NCI-H146 treated with DMSO at 0.1 percent for 48 hours (cell line): ENCODE results near the gene KCNIP1.

ENCODE experiments used
- DNase-seq: peaks from one replicate; lab custom pipeline; 2025; ENCODE audit not compliant: unreplicated experiment; lab: John Stamatoyannopoulos, UW

KCNIP1 gene

DNA sequence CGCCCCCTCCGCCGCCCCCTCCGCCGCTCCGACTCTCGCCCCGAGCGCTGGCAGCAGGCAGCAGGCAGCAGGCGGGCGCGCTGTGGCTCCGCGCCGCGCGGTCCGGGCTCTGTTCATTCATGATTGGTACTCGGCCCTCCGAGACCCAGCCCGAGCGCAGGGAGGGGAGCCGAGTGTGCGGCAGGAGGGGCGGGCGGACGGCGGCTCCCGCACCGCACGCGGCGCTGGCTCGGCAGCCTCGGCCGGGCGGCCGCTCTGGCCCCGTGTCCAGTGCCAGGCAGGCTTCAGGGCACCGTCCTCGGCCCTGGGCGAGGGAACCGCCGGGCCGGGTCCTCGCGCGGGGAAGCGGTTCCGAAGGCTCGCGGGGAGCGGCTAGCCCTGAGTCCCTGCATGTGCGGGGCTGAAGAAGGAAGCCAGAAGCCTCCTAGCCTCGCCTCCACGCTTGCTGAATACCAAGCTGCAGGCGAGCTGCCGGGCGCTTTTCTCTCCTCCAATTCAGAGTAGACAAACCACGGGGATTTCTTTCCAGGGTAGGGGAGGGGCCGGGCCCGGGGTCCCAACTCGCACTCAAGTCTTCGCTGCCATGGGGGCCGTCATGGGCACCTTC is at the start of gene KCNIP1:
TSS of gene KCNIP1 (plus strand) at position 31 of the 607 bp plus-strand sequence.
- DNase-seq, result no peak

DNA sequence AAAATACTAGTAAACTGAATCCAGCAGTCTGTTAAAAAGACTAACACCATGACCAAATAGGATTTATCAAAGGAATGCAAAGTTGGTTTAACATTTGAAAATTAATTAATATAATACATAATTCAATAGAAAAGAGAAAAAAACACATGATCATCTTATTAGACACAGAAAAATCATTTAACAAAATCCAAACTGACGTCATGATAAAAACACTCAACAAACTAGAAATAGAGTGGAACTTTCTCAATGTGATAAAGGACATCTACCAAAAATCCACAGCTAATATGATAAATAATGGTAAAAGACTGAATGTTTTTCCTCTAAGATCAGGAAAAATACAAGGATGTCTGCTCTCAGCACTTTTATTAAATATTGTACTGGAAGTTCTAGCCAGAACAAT is 40.4 kb upstream of the KCNIP1 start:
- DNase-seq, result no peak

DNA sequence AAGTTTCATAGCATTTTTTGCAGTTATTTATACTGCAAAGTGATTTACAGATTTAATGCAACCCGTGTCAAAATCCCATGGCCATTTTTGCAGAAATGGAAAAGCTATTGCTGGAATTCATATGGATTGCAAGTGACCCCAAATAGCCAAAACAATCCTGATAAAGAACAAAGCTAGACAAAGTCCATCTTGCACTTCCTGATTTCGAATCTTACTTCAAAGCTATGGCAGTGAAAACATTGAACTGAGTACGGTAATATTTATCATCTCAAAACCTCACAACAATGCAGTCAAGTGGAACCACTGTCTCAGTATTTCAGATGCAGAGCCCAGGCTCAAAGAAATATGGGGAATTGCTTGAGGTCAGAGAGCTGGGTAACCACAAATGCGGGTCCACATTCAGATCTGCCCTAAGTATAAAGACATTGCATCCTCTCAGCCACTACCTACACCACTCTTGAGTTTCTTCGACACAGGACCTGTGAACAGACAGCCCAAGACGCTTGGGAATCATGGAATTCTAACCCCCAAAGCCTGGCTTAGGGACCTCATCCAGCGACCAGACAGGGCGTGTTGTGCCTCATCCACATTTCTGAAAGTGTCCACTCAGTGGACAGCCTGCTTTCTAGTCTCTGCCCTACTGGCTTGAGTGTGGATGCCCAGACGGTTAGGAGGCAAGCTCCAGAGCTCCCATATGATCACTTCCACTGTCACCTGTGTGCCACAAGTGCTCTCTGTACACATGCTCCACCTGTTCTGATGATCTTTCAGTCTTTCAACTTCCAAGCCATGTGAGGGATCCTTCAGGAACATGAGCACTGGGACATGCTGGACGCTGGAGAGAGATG is 39.3 kb upstream of the KCNIP1 start:
- no peak for DNase-seq

DNA sequence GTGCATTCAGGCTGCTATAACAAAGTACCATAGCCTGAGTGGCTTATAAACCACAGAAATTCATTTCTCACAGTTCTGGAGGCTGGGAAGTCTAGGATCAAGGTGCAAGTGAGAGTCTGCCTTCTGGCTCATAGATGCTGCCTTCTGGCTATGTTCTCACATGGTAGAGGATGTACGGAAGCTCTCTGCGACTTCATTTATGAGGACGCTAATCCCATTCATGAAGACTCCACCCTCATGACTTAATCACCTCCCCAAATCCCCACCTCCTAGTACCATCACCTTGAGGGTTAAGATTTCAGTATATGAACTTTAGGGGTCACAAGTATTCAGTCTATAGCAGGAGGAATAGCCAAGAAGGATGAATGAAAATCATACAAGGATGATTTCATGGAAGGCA is 37.3 kb upstream of the KCNIP1 start:
- no peak for DNase-seq

DNA sequence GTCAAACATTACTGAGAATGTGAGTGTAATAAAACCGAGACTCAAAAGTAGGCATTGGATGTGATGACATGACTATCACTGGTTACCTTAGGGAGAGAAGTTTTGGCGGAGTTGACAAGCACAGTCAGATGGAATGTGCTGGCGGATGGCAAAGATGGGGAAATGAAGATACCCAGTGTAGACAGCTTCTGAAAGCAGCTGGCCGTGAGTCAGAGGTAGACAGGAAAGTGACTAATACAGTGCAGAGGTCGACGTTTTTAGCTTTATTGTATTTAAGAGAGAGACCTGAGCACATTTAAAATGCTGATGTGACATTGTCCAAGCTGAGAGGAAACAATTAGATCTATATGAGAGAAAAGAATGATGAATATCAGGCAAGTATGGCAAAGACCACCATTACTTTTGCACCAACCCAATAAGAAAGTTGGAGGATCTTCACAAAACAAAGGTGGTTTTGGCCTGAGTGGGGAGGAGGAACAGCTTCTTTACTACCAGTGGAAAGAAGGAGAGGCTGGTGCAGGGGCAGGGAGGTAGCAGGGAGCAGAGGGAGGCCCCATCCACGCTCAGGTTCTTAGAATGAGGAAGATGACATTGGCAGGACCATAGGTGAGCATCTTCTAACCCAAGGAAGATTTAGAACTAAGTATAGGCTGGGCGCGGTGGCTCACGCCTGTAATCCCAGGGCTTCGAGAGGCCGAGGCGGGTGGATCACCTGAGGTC is 36.7 kb upstream of the KCNIP1 start:
- no peak for DNase-seq

DNA sequence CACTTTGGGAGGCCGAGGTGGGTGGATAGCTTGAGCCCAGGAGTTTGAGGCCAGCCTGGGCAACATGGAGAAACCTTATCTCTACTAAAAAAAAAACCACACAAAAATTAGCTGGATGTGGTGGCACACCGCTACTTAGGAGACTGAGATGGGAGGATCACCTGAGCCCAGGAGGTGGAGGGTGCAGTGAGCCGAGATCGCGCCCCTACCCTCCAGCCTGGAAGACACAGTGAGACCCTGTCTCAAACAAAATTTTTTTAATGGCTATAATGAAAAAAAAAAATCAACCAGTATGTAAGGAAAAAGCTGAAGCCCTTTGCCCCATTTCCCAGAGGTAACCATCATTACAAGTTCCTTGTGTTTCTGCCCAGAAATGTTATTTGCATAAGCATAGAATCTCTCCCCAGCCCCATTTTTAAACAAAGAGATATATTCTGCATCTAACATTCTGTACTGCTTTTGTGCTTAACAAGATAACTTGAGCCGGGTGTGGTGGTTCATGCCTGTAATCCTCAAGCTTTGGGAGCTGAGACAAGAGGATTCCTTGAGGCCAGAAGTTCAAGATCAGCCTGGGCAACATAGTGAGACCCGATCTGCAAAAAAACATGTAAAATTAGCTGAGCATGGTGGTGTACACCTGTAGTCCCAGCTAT is 35.1 kb upstream of the KCNIP1 start:
- no peak for DNase-seq

DNA sequence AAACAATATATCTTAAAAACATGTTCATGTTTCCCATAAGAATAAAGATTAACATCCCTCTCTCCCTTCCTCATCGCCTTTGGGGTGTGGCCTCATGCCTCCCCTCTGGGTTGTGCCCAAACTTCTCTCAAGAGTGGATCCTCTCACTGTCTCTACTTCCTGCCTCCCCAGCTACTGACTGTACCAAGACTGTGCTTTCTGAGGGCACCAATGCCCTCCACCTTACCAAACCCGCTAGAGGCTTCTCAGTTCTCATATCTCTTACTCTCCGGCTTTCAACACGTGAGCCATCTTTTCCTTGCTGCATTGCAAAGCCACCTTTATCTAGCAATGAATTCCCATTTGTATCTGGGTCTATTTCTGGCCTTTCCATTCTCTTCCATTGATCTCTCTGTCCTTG is 34.4 kb upstream of the KCNIP1 start:
- DNase-seq, result no peak

DNA sequence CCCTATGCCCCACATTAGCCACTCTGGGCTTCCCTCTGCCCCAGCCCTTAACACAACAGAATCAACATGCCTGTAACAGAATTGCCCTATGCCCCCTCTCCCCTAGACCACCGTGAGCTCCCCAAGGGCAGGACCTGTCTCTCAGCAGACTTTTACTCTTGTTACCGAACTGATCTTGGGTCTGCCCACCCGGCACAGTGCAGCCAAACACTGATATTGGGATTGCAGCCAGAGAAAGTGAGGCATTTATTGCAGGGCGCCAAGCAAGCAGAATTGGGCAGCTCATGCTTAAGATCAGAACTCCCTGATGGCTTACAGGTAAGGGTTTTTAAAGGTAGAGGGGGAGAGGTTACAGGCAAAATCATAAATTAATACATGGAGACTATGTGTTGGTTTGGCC is 33.5 kb upstream of the KCNIP1 start:
- no peak for DNase-seq

DNA sequence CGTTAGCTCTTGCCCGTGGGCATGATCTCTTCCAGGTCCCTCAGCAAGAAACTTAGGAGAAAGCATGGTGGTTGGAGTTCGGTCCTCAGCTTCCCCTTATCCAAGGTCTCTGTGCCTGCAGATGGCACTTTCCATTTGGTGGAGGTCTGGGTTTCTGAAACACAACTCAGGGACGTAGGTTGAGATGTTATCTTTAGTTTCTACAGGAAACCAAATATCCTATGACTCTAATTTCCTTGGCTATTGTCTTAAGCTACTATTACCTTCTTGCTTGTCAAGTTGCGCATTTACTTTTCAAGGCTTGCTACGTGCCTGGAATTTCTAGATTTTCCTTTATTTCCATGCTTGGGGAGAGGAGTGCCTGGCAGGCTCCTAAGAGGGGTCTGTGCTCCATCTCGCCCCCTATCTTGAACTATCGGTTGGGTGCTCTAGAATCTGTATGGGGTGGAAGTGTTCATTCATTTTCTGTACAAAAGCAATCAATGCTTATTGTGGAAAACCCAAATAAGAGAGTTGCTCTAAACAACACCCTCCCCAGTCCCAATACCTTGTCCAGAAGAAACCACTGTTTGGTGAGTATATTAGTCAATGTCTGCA is 32.9 kb upstream of the KCNIP1 start:
- DNase-seq, result no peak

DNA sequence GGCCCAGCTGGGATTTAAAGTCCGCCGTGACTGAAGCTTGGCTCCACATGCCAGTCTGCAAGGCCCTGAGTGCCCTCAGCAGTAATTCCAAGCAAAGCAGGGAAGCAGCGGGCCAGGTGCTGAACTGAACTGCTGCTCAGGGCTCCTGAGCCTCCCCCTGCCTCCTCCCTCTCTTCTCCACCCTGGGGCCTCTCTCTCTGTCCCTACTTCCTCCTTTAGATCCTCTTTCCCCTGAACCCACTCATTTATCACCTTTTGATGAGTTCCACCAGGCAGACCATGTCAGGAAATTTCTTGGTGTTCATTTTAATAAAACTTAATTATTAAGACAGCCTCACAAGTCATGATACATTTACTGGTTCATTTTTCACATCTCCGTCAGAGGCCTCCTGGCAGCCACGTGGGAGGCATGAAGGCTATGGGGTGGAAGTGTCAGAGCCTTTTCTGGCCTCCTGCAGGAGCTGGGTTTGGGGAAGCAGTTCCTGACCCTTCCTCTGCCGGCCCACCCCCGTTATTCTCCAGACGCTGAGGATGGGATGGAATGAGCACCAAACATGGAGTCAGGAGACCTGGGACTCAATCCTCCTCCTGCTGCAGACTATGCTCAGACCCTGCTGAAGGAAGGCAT is 32.2 kb upstream of the KCNIP1 start:
- DNase-seq, result no peak

DNA sequence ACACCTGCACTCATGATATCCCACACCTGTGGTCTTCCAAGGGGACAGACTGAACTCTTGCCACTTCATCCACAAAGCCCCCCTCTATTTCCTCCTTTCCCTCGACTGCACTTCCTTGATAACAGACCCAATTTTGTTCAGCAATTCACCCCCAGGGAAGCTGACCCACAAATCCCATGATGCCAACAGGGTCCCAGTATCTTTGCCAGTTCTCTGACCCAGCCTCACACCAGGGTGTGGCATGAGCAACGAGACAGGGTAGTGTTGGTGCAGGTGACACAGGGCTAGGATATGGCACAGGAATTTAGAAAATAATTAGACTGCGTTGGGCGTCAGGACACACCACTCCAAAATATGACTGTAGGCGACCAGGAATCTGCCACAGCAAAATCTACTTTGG is 30.2 kb upstream of the KCNIP1 start:
- no peak for DNase-seq

DNA sequence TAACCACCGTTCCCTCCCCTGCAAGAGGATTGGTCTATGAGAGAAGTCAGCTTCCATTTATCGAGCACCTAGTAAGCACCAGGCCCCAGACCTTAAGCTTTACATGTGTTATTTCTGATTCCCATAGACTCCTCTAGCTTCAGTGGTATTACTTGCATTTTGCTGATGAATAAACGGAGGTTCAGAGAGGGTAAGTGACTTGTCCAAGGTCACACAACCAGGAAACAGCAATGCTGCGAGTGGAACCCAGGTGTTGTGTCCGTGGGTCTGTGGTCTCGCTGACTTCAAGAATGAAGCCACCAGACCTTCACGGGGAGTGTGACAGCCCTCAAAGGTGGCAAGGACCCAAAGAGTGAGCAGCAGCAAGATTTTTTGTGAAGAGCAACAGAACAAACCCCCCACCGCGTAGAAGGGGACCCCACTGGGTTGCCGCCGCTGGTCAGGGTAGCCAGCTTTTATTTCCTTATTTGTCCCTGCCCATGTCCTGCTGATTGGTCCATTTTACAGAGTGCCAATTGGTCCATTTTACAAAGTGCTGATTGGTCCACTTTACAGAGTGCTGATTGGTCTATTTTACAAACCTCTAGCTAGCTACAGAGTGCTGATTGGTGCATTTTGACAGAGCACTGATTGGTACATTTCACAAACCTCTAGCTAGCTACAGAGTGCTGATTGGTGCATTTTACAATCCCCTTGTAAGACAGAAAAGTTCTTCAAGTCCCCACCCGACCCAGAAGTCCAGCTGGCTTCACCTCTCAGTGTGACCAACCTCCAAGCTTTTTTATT is 29.1 kb upstream of the KCNIP1 start:
- DNase-seq, result no peak

DNA sequence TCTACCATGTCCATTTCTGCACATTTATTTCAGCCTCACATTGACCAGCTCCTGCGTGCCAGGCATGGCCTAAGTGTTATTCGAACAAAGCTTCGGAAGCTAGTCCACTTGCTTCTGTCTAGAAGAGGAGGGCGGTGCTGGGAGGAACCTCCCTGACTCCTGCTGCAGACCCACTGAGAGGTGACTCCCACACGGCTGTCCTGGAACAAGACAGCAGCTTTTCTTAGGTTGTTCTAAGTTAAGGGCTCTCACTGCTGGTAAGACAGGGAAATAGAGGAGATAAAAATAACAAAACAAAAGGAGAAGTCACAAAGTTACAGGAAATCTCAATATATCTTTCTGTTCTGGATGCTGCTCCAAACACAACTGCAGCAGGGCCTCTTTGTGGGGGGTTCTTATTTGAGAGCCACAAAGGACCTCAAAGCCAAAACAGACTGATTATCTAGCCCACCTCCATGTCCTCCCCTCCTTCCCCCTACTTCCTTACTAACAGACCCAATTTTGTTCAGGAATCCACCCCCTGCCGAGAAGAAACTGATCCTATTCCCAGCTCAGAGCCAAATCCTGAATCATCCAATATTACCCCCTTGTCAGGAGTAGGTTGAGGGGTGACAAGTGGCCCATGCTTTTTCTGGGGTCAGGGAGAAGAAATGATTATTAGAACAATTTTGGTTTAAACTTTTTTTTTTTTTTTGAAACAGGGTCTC is 28.4 kb upstream of the KCNIP1 start:
- DNase-seq, result no peak

DNA sequence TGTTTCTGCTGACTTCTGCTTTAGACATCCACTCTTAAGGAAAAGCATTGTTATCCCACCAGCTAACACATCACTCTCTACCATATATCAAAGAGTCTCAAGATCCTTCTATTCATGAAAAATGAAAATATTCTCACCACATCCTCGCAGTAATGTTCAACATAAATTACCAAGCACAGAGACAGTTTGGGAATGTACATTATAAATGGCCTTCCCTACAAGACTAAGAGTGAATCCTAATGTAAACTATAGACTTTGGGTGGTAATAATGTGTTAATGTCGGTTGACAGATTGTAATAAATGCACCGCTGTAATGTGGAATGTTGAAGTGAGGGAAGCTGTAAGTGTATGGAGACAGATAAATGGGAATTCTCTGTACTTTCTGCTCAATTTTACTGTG is 27.1 kb upstream of the KCNIP1 start:
- no peak for DNase-seq

DNA sequence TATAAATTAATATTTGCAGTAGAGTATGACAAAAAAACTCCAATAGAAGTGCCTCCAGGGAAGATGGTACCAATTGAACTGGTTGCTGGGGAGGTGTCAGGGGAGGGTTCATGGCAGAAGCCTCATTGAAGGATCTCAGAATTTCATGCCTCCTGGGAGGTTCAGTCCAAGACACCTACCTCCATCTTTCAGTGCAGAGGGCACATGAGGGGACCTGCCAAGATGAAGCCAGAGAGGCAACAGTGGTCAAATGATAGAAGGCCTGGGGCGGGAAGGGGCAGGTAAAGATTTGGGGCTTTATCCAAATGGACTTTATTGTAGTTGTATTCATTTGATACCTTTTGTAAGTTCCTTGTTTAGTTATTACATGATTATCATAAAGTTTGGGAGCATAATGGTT is 25.9 kb upstream of the KCNIP1 start:
- no peak for DNase-seq

DNA sequence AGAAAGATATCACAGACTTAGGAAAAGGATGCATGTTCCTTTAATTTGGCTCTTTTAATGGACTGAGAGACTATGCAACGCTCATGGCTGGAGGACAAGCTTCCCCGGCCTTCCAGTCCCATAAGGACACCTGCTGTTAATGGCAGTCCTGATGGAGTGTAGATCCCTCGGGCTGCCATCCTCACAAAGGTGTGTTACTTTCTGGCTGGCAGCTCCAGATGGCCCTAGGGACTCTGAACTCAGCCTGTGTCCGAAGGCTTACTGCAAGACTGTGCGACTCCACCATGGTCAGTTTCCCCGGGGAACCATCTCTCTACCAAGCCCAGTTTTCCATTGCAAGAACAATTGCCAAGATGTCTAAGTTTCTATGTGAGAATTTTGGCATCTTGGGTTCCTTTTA is 25.5 kb upstream of the KCNIP1 start:
- no peak for DNase-seq

DNA sequence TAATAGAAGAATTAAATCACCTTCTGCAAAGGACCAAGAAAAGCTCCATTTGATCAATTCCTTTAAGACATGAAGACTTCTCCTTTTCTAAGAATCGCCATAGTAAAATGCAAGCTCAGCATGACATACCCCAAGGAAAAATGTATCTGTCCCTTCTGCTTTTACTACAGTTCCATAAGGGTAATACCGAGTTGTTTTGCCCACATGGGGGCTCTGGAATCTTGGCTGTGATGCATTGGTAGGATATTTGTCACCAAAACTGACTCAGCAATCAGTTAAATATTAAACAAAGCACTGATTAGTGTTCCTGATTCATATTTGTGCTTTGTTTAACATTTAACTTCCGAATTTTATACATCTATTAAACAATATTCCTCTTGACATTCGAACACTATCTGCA is 24.3 kb upstream of the KCNIP1 start:
- no peak for DNase-seq

DNA sequence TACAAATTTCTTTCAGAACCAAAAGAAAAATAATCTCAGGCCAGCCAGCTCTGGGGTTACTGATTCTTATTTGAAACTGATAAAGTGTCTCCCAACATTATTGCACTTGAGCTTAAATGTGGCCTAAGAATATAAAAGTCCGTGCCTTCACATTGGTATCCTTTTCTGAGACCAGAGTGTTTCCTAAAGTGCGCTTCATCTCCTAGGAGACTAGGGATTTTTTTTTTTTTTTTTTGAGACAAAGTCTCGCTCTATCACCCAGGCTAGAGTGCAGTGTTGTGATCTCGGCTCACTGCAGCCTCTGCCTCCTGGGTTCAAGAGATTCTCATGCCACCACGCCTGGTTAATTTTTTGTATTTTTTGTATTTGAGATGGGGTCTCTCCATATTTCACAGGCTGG is 23.6 kb upstream of the KCNIP1 start:
- DNase-seq, result no peak

DNA sequence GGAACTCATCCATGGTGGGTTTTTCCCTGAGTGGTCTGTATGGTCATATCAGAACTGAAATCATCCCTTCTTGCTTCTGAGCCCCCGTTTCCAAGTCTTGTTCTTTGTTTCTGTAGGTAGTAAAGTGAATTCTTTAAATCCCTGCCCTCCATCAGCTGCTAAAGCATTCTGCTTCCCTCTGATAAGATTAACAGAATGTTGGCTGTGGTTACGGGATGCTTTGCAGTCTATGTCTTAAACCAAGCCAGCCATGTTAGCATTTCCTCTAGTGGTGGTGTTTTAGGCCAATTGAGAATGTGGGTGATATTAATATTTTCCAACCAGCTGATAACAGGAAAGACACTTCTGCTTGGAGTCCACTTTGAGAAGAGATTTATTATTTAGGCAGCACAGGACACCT is 22.0 kb upstream of the KCNIP1 start:
- no peak for DNase-seq
